Lower leg skin (tissue), 4 donors: ENCODE data around the gene NRF1. TPM values are rescaled to one million over a fixed set of nuclear protein-coding genes. Genes with fewer than 3 reads are reported as not detected.
"Not testable (repeated sequence)": the region's sequence is repeated elsewhere in the genome, so short reads cannot be mapped to it uniquely, and the experiment has no call there.

Experiments
- DNase-seq, 2 donors: peaks; one replicate each; pipeline ENCODE4 v3.0.0-alpha.2; 2019; ENCODE audit warnings: low spot score in 2 of 2
- H3K4me3 ChIP-seq: fragments of 200-600 bp; sonication (generic); 2 replicates; pipeline ENCODE4 v1.5.1; 2017; ENCODE audit warnings: mild to moderate bottlenecking, low read depth; ENCODE audit not compliant: poor library complexity, severe bottlenecking
- POLR2A ChIP-seq, 2 donors: fragments of 450-650 bp; IDR thresholded peaks; one replicate each; pipeline ENCODE4 v1.6.1; 2016 to 2017; ENCODE audit warnings: antibody characterized with exemption in 2 of 2, mild to moderate bottlenecking in 1 of 2, moderate library complexity in 1 of 2
- WGBS, 2 donors: methylation state at CpG; one replicate each; pipeline ENCODE4 v1.1.5; 2018; 5-methylcytosine and 5-hydroxymethylcytosine counted together
- intact Hi-C: fragments of 100-400 bp; cut with DNase I; formaldehyde crosslinking; loops from one replicate; pipeline ENCODE4 v1.15.0; 2023; ENCODE audit warnings: low total_unique reads
- total RNA-seq, 4 donors: library from RNA; depleted of rRNA; stranded (reverse); fragments of >200 nt; gene quantifications; one replicate each; pipeline ENCODE4 v1.1.0, GENCODE V29; 2016
- TF ChIP-seq, protein P1 (sequence below), 3 donors: fragments of 450-650 bp; IDR thresholded peaks; one replicate each; pipeline ENCODE4 v1.5.1; 2016; ENCODE audit warnings: antibody characterized with exemption in 3 of 3, mild to moderate bottlenecking in 3 of 3, moderate library complexity in 2 of 3

NRF1 gene
- total RNA-seq, 4 donors from 2014 or later, result 16.4 to 22.6 (median 18.9) TPM

DNA sequence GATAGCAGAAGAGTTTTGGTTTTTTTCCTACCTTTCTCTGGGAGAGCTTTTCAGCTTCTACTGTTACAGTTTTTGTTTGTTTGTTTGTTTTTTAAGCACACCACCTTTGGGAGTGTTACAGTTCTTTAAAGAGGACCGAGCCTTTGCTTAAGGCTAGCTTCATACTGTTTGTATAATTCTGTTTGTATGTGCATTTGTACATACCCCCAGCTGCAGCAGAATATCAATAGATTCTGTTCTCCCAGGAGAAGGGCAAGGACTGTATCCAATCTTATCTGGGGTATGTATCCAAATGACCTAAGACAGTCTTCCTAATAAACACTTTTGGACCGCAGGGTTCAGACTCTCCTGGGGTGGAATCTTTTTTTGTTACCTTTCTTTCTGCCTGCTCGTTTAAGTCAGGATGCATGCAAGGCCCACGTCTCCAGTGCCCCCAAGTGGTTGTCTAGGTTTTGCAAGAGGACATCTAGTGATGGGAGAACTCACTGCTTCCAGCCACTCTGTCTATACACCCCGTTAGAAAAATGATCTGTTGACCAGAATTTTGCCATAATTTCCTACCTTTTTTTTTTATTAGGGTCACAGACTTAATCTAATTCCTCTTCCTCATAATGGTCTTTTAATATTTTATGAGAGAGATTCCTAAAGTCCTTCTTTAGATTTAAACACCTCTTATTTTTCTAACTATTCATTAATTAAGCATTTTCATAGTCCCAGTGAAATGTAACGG lies 23.9 kb downstream of the NRF1 start:
- peak in 1 of 2 donors; percentile 54 for DNase-seq
- WGBS, 2 donors, result 21 to 28% methylated on average over 6 of the region's 6 CpGs
- TF ChIP-seq POLR2A (IDR thresholded peaks at IDR 0.05), result no peak
- TF ChIP-seq, protein P1, sequence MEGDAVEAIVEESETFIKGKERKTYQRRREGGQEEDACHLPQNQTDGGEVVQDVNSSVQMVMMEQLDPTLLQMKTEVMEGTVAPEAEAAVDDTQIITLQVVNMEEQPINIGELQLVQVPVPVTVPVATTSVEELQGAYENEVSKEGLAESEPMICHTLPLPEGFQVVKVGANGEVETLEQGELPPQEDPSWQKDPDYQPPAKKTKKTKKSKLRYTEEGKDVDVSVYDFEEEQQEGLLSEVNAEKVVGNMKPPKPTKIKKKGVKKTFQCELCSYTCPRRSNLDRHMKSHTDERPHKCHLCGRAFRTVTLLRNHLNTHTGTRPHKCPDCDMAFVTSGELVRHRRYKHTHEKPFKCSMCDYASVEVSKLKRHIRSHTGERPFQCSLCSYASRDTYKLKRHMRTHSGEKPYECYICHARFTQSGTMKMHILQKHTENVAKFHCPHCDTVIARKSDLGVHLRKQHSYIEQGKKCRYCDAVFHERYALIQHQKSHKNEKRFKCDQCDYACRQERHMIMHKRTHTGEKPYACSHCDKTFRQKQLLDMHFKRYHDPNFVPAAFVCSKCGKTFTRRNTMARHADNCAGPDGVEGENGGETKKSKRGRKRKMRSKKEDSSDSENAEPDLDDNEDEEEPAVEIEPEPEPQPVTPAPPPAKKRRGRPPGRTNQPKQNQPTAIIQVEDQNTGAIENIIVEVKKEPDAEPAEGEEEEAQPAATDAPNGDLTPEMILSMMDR (IDR thresholded peaks at IDR 0.05), result no peak
- no peak overlapping the region for H3K4me3 ChIP-seq
- intact Hi-C loops, result no loop called here

DNA sequence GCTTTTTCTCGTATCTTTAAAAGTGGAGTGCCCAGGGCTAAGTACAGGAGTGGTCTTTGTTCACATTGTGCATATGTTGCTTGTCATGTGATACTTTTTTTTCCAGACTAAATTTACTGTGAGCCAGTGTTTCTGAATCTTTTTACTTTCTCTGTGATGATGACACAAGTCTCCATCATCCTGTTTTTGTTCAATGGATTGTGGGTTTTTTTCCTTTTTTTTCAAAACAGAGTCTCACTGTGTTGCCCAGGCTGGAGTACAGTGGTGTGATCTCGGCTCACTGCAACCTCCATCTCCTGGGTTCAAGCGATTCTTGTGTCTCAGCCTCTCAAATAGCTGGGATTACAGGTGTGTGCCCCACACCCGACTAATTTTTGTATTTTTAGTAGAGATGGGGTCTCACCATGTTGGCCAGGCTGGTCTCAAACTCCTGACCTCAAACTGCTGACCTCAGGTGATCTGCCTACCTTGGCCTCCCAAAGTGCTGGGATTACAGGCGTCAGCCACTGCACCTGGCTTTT lies 24.6 kb downstream of the NRF1 start:
- DNase-seq, intact Hi-C loops: not testable (repeated sequence)
- WGBS, 2 donors, result 82 to 87% methylated on average over 5 of the region's 5 CpGs

DNA sequence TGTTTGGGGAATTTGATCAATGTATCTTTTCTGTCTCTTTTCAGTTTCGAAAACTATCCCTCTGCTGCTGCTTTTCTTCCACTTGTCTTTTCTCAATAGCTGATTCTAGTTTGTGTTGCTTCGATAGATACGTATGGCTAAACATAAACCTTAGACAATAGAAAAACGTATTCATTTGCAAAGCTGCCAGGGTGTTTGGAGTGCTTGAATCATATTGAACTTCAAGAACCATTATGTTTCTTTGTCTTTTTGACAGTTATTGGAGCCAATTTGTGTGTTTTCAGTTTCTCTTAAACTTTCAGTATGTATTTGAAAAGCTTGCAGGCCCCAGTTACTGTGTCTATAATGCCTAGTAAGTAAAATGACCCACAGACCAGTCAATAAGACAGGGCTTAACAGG lies 25.1 kb downstream of the NRF1 start:
- TF ChIP-seq, protein P1 (IDR thresholded peaks at IDR 0.05), result no peak
- TF ChIP-seq POLR2A (IDR thresholded peaks at IDR 0.05), result no peak
- no peak overlapping the region for H3K4me3 ChIP-seq
- intact Hi-C loops, result no loop called here
- DNase-seq, result no peak
- 96 to 97% methylated on average over 4 of the region's 4 CpGs for WGBS, 2 donors

More for the DNA sequence above, 24.6 kb downstream of the NRF1 start:
- not testable (repeated sequence) for H3K4me3 ChIP-seq

DNA sequence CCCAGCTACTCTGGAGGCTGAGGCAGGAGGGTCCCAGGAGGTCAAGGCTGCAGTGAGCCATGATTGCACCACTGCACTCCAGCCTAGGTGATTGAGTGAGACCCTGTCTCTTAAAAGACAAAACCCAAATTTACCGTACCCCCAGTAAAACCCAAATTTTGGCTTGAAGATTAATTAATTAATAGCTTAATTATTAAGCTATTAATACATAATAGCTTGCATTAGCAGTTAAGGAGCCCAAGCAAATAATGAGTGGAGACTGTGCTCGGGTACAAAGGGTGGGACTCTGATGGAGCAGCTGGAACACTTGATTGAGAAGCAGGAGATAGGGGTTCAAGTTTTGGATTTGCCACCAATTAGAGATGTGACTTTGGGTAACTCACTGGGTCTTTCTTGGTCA lies 28.9 kb downstream of the NRF1 start:
- 92 to 97% methylated on average over 2 of the region's 2 CpGs for WGBS, 2 donors
- TF ChIP-seq, protein P1 (IDR thresholded peaks at IDR 0.05), result no peak
- TF ChIP-seq POLR2A (IDR thresholded peaks at IDR 0.05), result no peak
- no peak overlapping the region for H3K4me3 ChIP-seq
- intact Hi-C loops, result no loop called here
- DNase-seq, result no peak

DNA sequence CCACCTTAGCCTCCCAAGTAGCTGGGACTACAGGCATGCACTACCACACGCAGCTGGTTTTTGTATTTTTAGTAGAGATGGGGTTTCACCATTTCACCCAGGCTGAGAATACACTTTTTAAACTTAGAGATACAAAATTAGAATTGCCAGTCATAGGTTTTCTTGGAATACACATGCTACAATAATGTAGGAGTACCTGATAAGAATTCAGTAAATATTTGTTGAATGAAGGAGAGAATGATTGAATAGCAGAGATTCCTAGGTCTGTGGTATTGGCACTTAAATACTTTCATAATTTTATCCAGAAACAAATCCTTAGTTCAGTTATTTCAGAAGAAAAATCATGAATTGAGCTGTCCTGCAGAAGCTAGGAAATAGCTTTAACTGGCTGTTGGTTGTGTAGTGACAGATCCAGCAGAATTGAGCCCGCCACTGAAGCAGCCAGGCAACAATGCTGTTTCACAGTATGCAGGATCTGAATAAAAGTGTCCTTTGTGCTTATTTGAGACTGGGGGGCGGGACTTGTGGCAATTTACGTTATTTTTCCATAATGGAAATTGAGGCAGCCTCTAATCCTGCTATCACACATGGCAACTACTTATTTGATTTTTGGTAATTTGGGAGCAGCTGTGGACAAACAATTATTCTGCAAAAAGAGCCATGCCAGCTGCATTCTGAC lies 31.5 kb downstream of the NRF1 start:
- intact Hi-C loops, result no loop called here
- WGBS, 2 donors, result 81 to 90% methylated on average over 4 of the region's 4 CpGs
- no peak overlapping the region for H3K4me3 ChIP-seq
- no peak for TF ChIP-seq POLR2A (IDR thresholded peaks at IDR 0.05)
- TF ChIP-seq, protein P1 (IDR thresholded peaks at IDR 0.05), result no peak
- no peak for DNase-seq

DNA sequence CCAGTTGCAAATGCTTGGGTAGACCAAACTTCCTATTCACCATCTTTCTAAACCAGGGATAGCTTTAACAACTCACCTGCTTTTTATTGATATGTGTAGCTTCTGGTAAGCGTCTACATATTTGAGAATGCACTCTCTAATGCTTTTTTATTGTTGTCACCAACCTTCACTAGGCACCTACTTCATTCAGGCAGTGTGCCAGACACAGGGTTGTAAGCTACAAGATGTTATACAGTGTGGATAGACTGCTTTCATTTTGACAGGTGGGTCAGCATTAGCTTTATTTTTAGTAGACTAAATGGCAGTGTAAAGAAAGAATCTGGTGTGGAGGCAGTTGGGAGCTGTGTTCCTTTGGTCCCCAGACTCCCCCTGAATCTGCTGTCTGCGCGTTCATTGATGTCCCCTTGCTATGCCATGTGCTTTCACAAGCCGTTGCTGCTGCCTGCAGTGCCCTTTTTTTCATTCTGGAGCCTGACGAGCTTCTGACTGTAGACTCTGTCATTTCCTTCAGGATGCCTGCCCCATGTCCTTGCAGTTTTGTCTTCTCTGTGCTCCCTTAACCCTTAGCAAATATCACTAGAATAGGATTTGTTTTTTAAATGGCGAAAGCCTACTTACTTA lies 32.1 kb downstream of the NRF1 start:
- TF ChIP-seq, protein P1 (IDR thresholded peaks at IDR 0.05), result no peak
- no peak for TF ChIP-seq POLR2A (IDR thresholded peaks at IDR 0.05)
- no peak for DNase-seq
- no peak overlapping the region for H3K4me3 ChIP-seq
- WGBS, 2 donors, result 80 to 81% methylated on average over 6 of the region's 6 CpGs
- intact Hi-C loops, result no loop called here
